NB4 (cell line): ENCODE results near the gene TMTC2.

Experiments
- CTCF ChIP-seq: IDR thresholded peaks from one replicate; pipeline ENCODE4 v1.5.1; 2012; ENCODE audit warnings: low read depth, low read length
- MAX ChIP-seq: IDR thresholded peaks from 2 replicates; pipeline ENCODE4 v1.6.1; 2011; ENCODE audit warnings: low read depth, low read length
- MYC ChIP-seq: IDR thresholded peaks from 2 replicates; pipeline ENCODE4 v1.6.1; 2011; ENCODE audit warnings: low read depth, low read length
- POLR2A ChIP-seq: IDR thresholded peaks from 2 replicates; pipeline ENCODE4 v1.6.1; 2011; ENCODE audit warnings: mild to moderate bottlenecking; ENCODE audit not compliant: insufficient read length; ENCODE audit errors: extremely low read depth

GRCh38 chr12:82955043-82955442 lies 268.3 kb downstream of the TMTC2 start:
- TF ChIP-seq CTCF (no peak), POLR2A (no peak), MAX (no peak), MYC (no peak)
